HAP-1 (cell line): ENCODE measurements around the gene TPM3.
"Not testable (repeated sequence)": the region's sequence is repeated elsewhere in the genome, so short reads cannot be mapped to it uniquely, and the experiment has no call there.

ENCODE experiments used
- DNase-seq, 2 experiments: peaks; one replicate each; pipeline ENCODE4 v3.0.0-alpha.2; 2016 to 2020; ENCODE audit warnings: low spot score in 2 of 2
- H3K27me3 ChIP-seq: fragments of 250-450 bp; sonication (Bioruptor Pico); 2 replicates; pipeline ENCODE4 v1.5.1; 2020; ENCODE audit warnings: low read depth, mild to moderate bottlenecking, moderate library complexity
- H3K36me3 ChIP-seq: fragments of 250-450 bp; sonication (Bioruptor Pico); replicated peaks from 2 replicates; pipeline ENCODE4 v1.5.1; 2020; ENCODE audit warnings: mild to moderate bottlenecking
- H3K4me1 ChIP-seq: fragments of 250-450 bp; sonication (Bioruptor Pico); 2 replicates; pipeline ENCODE4 v1.5.1; 2020; ENCODE audit warnings: mild to moderate bottlenecking
- H3K4me3 ChIP-seq: fragments of 250-450 bp; sonication (Bioruptor Pico); 2 replicates; pipeline ENCODE4 v1.5.1; 2020; ENCODE audit warnings: mild to moderate bottlenecking, moderate library complexity
- H3K9me3 ChIP-seq: fragments of 250-450 bp; sonication (Bioruptor Pico); 2 replicates; pipeline ENCODE4 v1.5.1; 2020; ENCODE audit warnings: mild to moderate bottlenecking, moderate library complexity
- in situ Hi-C: fragments of 300-500 bp; cut with MboI; formaldehyde crosslinking; loops from 3 replicates; pipeline ENCODE4 v1.14.3; 2020; ENCODE audit warnings: low sequenced_read_pairs, inconsistent platforms, mixed read lengths

TPM3 gene

GRCh38 chr1:154145986-154146385 lies 45.9 kb downstream of the TPM3 start:
- H3K4me1 ChIP-seq, result no peaks in the 10 kb centered on the region
- no peaks in the 10 kb centered on the region for H3K27me3 ChIP-seq
- peak in 1 of 2 experiments; percentile 13 for DNase-seq
- in situ Hi-C loops, result no loop called here
- no peaks in the 10 kb centered on the region for H3K9me3 ChIP-seq
- H3K36me3 ChIP-seq, result no peaks in the 10 kb centered on the region
- no peak overlapping the region for H3K4me3 ChIP-seq

GRCh38 chr1:154142358-154142757 lies 49.5 kb downstream of the TPM3 start:
- no peaks in the 10 kb centered on the region for H3K9me3 ChIP-seq
- no peak for DNase-seq
- no peaks in the 10 kb centered on the region for H3K27me3 ChIP-seq
- no peaks in the 10 kb centered on the region for H3K36me3 ChIP-seq
- no peak overlapping the region for H3K4me3 ChIP-seq
- in situ Hi-C loops, result no loop called here
- H3K4me1 ChIP-seq, result no peaks in the 10 kb centered on the region

DNA sequence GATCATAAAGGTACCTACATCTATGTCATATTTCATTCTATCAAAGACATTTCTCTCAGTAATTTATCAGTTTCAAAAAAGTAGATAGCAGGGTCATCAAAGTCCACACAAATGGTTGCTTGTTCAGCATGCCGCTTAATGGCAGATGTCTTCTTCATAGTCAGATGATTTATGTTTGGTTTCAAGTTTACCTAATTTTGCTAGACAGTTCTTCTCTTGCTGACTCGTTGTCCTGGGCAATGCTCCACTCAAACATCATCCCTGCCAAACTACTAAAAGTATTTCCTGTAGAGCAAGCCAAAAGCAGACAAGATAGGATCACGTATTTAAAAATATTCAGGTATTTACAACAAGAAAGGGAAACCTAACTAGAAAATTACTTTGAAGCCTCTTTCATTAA lies 50.7 kb downstream of the TPM3 start:
- Histone ChIP-seq H3K9me3 (no peaks in the 10 kb centered on the region), H3K27me3 (no peaks in the 10 kb centered on the region), H3K4me3 (no peak overlapping the region), H3K4me1 (no peaks in the 10 kb centered on the region), H3K36me3 (no peaks in the 10 kb centered on the region)
- in situ Hi-C loops, result no loop called here
- no peak for DNase-seq

DNA sequence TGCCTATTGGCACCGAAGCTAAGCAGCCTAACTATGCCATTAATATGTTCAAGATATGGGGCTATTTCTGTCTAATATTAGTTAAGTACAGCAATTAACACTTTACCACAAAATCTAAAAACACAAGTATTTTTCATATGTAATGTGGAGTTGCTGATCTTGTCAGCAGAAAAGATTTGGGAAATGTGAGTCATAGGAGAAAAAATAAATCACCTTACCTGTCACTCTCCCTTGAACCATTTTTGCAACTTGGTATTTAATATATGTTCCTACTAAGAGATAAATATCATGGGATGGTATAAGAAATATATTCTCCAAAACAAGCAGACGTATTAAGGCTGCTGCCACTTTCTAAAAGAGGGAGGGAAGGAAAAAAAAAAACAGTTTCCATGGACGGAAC lies 54.0 kb downstream of the TPM3 start:
- no peak for DNase-seq
- Histone ChIP-seq H3K4me1 (no peaks in the 10 kb centered on the region), H3K9me3 (no peaks in the 10 kb centered on the region), H3K4me3 (no peak overlapping the region), H3K36me3 (no peaks in the 10 kb centered on the region), H3K27me3 (no peaks in the 10 kb centered on the region)
- in situ Hi-C loops, result no loop called here

GRCh38 chr1:154133256-154133655 lies 58.6 kb downstream of the TPM3 start:
- DNase-seq, result no peak
- Histone ChIP-seq H3K4me3 (no peak overlapping the region), H3K9me3 (no peaks in the 10 kb centered on the region), H3K4me1 (no peaks in the 10 kb centered on the region), H3K36me3 (no peaks in the 10 kb centered on the region), H3K27me3 (no peaks in the 10 kb centered on the region)
- in situ Hi-C loops, result no loop called here

DNA sequence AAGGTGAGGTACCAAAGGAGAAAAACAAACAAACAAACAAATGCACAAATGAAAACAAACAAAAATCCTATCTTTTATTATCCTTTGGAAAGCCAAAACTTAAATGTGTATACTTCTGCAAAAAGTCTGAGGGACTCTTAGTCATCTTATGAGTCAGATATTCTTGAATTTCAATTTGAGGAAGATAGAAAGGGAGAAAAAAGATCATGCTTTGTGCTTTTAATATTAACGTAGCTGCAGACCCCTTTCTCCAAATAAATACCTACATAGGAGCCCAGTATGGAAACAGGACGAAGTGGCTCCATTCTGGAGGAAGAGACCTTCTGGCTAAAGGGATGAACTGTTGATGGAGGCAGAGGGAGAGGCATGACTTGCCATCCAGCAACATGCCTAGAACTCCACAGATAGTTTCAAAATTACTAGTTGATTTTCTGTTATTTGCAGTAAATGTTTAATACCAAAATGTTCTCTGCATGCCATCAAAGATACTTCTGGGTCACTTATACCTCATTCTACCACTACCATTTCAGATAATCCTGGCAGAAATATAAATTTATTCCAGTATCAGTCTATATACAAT lies 62.4 kb downstream of the TPM3 start:
- Histone ChIP-seq H3K4me3 (no peak overlapping the region), H3K27me3 (no peaks in the 10 kb centered on the region)
- in situ Hi-C loops, result no loop called here

GRCh38 chr1:154123205-154123604 lies 68.7 kb downstream of the TPM3 start:
- in situ Hi-C loops, H3K4me1 ChIP-seq, H3K27me3 ChIP-seq, H3K4me3 ChIP-seq, DNase-seq, H3K36me3 ChIP-seq, H3K9me3 ChIP-seq: not testable (repeated sequence)

More for the DNA sequence above, 62.4 kb downstream of the TPM3 start:
- no peaks in the 10 kb centered on the region for H3K9me3 ChIP-seq
- H3K4me1 ChIP-seq, result no peaks in the 10 kb centered on the region
- no peaks in the 10 kb centered on the region for H3K36me3 ChIP-seq
- no peak for DNase-seq

- H3K9me3 ChIP-seq, result no peaks in the 10 kb centered on the region
- no peak overlapping the region for H3K4me3 ChIP-seq
- no peaks in the 10 kb centered on the region for H3K36me3 ChIP-seq
- peaks cover 7% of the 10 kb centered on the region for H3K4me1 ChIP-seq
- DNase-seq, result no peak
- in situ Hi-C loops, result no loop called here
- no peaks in the 10 kb centered on the region for H3K27me3 ChIP-seq
Measured at GRCh38 chr1:154117642-154118041, 74.3 kb downstream of the TPM3 start.

DNA sequence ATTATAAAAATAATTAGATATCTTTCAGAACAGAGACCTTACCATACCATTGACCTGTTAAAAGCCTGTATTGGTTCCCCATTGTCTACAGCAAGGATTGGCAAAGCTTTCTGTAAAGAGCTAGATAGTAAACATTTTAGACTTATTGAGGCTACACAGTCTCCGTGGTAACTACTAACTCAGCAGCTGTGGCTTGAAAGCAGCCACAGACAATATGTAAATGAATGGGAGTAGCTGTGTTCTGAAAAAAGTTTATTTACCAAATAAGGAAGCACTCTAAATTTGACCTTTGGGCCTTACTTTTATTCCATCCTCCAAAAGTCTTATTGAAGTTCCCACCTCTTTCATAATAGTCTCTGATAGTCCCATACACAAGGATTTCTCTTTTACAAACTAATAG lies 76.7 kb downstream of the TPM3 start:
- H3K36me3 ChIP-seq, result no peaks in the 10 kb centered on the region
- in situ Hi-C loops, result no loop called here
- peak in 1 of 2 experiments; percentile 47 for DNase-seq
- no peaks in the 10 kb centered on the region for H3K27me3 ChIP-seq
- H3K4me3 ChIP-seq, result no peak overlapping the region
- H3K4me1 ChIP-seq, result peaks cover 7% of the 10 kb centered on the region
- no peaks in the 10 kb centered on the region for H3K9me3 ChIP-seq
